SJCRH30 (cell line): ENCODE measurements around the gene FRMPD4. TPM values are rescaled to one million over a fixed set of nuclear protein-coding genes. Genes with fewer than 3 reads are reported as not detected.

ENCODE experiments used
- DNase-seq, 2 experiments: peaks; one replicate each; pipeline ENCODE4 v3.0.0-alpha.2; 2015 to 2020
- H3K27ac ChIP-seq: fragments of 250-450 bp; sonication (Bioruptor Pico); 2 replicates; pipeline ENCODE4 v1.5.1; 2020; ENCODE audit warnings: mild to moderate bottlenecking, moderate library complexity
- H3K27me3 ChIP-seq: fragments of 250-450 bp; sonication (Bioruptor Pico); 2 replicates; pipeline ENCODE4 v1.5.1; 2020; ENCODE audit warnings: mild to moderate bottlenecking, moderate library complexity
- H3K36me3 ChIP-seq: fragments of 250-450 bp; sonication (Bioruptor Pico); 2 replicates; pipeline ENCODE4 v1.5.1; 2020; ENCODE audit warnings: mild to moderate bottlenecking, moderate library complexity
- H3K4me1 ChIP-seq: fragments of 250-450 bp; sonication (Bioruptor Pico); 2 replicates; pipeline ENCODE4 v1.5.1; 2020; ENCODE audit warnings: mild to moderate bottlenecking, moderate library complexity
- H3K4me3 ChIP-seq: fragments of 250-450 bp; sonication (Bioruptor Pico); 2 replicates; pipeline ENCODE4 v1.5.1; 2020; ENCODE audit warnings: mild to moderate bottlenecking, moderate library complexity
- H3K9me3 ChIP-seq: fragments of 250-450 bp; sonication (Bioruptor Pico); replicated peaks from 2 replicates; pipeline ENCODE4 v1.5.1; 2020; ENCODE audit warnings: mild to moderate bottlenecking, moderate library complexity
- total RNA-seq: library from RNA; depleted of rRNA; stranded (reverse); fragments of >200 nt; shearing (Covaris generic); gene quantifications from 2 replicates; pipeline ENCODE4 v1.2.3, GENCODE V29; 2014

FRMPD4 gene
- total RNA-seq, 1 experiment from 2014 or later = not detected

DNA sequence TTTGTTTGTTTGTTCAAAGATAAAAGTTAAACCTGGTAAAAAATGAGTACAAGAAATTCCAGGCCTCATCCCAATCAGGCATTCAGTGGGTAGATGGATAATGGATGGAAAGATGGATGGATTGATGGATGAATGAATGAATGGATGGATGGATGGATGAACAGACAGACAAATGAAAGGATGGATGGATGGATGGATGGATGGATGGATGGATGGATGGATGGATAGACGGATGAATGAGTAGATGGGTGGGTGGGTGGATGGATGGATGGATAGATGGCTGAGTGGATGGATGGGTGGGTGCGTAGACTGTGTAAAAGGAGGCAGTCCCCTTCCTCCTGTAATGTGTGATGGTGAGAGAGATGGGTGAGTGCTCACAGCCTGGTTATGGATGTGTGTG is 206.7 kb downstream of the FRMPD4 start:
- Histone ChIP-seq H3K4me1 (no peaks in the 10 kb centered on the region), H3K9me3 (no peaks in the 10 kb centered on the region), H3K27ac (no peak overlapping the region), H3K27me3 (no peaks in the 10 kb centered on the region), H3K36me3 (no peaks in the 10 kb centered on the region), H3K4me3 (no peak overlapping the region)
- DNase-seq = no peak

DNA sequence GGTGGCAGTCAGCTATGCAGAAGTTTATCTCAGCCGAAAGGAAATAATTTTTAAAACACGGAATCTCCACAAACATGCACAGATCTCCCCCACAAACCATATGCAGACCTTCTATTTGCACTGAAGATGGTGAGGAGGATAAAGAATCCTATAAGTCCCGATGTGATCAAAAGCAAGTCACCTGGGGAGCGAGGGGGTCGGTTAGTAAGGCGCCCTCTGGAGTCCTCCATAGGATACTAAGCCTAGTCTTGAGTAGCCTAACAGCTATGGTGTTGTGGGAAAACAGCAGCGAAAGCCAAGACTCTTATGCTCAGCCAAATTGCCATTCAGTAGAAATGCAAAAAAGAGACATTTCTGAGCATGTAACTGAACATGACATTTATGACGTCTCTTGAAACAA is 210.9 kb downstream of the FRMPD4 start:
- Histone ChIP-seq H3K36me3 (no peaks in the 10 kb centered on the region), H3K9me3 (no peaks in the 10 kb centered on the region), H3K4me1 (no peaks in the 10 kb centered on the region), H3K27me3 (no peaks in the 10 kb centered on the region), H3K27ac (no peak overlapping the region), H3K4me3 (no peak overlapping the region)
- no peak for DNase-seq

DNA sequence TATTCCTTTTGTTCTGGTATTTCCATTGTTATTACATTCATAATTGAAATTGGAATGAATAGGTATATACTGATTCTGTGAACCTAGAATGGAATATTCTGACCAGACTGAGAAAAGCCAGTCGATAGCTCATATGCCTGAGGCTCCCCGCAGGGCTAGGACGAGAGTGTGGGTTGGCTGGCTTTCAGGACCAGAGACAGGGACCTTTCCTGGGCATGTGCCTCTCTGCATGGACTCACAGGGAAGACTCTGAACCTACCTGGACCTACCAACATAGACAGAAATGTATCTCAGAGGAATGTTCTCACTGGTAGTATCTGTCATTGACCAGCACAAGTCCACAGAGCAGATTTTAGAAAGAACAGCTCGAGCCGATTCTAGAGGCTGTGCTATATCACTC is 214.6 kb downstream of the FRMPD4 start:
- Histone ChIP-seq H3K27me3 (no peaks in the 10 kb centered on the region), H3K4me3 (no peak overlapping the region), H3K9me3 (no peaks in the 10 kb centered on the region), H3K4me1 (no peaks in the 10 kb centered on the region), H3K27ac (no peak overlapping the region), H3K36me3 (no peaks in the 10 kb centered on the region)
- DNase-seq = peak in 1 of 2 experiments; percentile 10

DNA sequence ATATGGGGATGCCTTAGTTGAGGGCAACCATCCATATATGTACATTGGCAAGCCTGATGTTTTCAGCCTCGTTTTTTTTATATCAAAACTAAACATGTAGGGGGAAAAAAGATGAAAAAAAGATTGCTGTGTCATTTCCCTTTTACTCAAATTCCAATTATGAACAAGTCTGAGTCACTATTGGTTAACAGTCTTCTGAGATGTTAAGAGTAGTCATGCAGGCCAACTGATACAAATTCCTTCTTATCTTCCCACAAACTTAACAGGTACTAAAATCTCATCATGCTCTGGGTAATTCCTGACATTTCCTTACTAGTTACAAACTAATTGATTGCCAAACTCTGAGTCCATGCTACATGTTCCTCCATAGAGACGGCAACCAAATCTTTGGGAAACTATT is 222.1 kb downstream of the FRMPD4 start:
- Histone ChIP-seq H3K4me3 (no peak overlapping the region), H3K36me3 (no peaks in the 10 kb centered on the region), H3K27ac (no peak overlapping the region), H3K27me3 (no peaks in the 10 kb centered on the region), H3K9me3 (no peaks in the 10 kb centered on the region), H3K4me1 (no peaks in the 10 kb centered on the region)
- DNase-seq = no peak

DNA sequence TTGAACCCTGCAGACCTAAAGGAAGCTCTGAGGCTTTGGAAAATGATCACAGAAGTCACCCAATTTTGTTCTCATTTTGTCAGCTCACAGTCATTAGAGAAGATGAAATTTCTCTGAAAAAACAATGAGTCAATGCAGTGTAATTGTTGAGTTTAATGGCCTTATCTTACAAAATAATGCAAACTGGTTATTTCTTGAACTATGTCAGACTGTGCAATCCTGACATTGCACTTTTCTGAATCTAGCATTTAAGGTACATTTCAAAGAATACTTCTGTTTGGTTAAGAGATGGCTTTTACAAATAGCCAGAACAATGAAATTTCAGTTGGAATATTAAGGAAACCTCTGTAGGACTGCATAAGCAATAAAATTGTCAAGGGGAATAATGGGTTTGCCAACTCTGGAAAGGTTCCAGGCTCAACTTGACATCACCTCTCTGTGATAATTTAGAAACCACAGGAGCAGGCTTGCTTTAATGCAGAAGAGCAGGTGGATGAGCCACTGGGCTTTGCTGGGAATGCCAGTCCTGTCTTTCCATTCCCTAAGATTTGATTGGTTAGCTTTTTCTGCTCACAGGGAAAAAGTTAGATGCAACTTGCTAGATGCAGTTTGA is 222.8 kb downstream of the FRMPD4 start:
- Histone ChIP-seq H3K9me3 (no peaks in the 10 kb centered on the region), H3K4me1 (no peaks in the 10 kb centered on the region), H3K36me3 (no peaks in the 10 kb centered on the region), H3K4me3 (no peak overlapping the region), H3K27ac (no peak overlapping the region), H3K27me3 (no peaks in the 10 kb centered on the region)
- no peak for DNase-seq

DNA sequence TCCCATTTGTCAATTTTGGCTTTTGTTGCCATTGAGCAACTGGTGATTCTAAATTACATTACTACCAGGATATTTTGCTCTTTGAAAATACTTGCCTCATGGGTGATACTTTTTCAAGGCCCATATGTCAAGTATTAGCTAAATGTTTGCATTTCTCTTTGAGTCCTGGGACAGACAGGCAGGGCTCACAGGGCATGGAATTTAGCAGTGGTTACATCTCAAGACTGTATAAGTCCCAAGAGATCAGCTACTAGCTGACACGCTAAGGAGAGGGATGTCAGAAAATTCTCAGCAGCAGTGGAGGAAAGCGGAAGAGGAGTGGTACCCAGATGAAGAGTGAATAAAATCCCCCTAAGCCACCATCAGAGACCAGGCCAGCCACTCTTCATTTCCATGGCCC is 224.9 kb downstream of the FRMPD4 start:
- Histone ChIP-seq H3K4me3 (no peak overlapping the region), H3K27me3 (no peaks in the 10 kb centered on the region), H3K27ac (no peak overlapping the region), H3K4me1 (no peaks in the 10 kb centered on the region), H3K9me3 (no peaks in the 10 kb centered on the region), H3K36me3 (no peaks in the 10 kb centered on the region)
- no peak for DNase-seq

DNA sequence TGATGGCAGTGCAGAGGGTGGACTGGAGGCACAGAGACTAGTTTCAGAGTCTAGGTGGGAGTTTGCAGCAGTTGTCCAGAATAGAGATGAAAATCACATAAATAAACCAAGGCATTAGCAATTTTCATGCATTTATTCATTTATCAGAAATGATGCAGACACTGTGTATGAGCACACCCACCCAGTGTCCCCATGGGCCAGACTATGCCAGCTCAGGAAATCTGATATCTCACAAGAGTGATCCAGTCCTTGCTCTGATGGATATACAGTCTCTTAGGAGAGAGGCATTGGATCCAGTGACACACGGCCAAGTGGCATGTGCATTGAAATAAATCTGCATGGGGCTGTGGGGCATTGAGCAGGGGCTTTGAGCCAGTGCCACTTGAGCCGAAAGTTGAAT is 228.2 kb downstream of the FRMPD4 start:
- H3K4me3 ChIP-seq = no peak overlapping the region
- H3K27ac ChIP-seq = no peak overlapping the region
- H3K9me3 ChIP-seq = no peaks in the 10 kb centered on the region
- no peaks in the 10 kb centered on the region for H3K27me3 ChIP-seq
- no peaks in the 10 kb centered on the region for H3K36me3 ChIP-seq
- DNase-seq = no peak
- no peaks in the 10 kb centered on the region for H3K4me1 ChIP-seq

DNA sequence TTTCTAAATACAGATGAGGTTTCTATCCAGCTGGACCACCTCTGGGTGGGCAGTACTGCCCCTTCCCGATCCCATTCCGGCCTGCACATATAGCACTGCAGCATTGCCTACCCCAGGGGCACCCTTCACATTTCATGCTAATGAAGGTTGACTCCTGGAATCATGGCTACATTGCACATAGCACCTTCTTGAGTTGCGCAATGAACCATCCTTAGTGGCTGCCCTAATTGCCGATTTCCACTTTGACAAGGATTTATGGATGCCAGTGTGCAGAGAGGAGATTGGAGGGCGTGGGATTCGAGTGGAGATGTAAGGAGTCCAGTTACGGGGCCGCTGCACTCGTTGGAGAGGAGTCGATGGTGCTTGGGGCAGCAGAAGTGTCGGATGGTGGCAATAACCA is 229.0 kb downstream of the FRMPD4 start:
- Histone ChIP-seq H3K27ac (no peak overlapping the region), H3K4me1 (no peaks in the 10 kb centered on the region), H3K9me3 (no peaks in the 10 kb centered on the region), H3K27me3 (no peaks in the 10 kb centered on the region), H3K4me3 (no peak overlapping the region), H3K36me3 (no peaks in the 10 kb centered on the region)
- no peak for DNase-seq

DNA sequence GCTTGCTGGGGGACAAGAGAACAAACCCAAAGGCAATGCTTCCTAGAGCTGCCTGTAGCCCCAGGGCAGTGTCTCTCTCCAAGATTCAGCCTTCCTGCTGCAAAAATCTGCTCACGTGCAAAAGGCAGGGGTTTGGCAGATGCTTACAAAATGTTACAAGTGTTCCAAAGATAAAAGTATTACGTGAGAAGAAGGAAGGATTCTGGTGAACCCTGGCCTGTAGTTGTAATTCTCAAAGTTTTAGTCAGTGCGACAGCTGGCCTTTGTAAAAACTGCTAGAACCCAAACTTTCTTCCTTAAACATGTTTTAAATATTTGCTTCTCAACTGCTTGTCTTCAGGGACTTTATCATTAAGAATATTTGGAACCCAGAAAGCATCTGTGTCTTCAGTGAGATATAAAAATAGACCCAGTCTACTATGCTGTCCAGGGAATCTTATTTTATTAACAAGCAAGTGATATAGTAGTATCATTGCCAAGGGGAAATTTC is 232.3 kb downstream of the FRMPD4 start:
- H3K27ac ChIP-seq = no peak overlapping the region
- DNase-seq = no peak

DNA sequence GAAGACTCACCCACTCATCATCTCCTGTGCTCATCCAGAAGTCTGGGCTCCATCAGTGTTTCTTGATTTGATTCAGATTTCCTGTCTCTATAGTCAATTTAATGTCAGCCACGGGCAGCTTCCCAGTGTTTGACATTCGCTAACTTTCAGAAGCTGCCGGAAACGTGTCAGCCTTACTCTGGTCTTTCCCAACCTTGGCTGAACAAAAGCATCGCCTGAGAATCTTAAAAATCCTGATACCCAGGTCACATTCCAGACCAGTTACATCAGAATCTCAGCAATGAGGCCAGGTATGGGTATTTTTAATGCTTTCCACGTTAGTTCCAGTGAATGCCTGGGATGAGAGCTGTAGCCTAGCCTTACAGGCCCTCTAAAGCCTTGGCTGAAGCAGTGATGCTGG is 233.8 kb downstream of the FRMPD4 start:
- H3K36me3 ChIP-seq = no peaks in the 10 kb centered on the region
- DNase-seq = no peak
- H3K27me3 ChIP-seq = no peaks in the 10 kb centered on the region
- H3K4me3 ChIP-seq = no peak overlapping the region
- H3K27ac ChIP-seq = no peak overlapping the region
- no peaks in the 10 kb centered on the region for H3K9me3 ChIP-seq
- no peaks in the 10 kb centered on the region for H3K4me1 ChIP-seq

More for the DNA sequence above, 232.3 kb downstream of the FRMPD4 start:
- Histone ChIP-seq H3K9me3 (no peaks in the 10 kb centered on the region), H3K4me3 (no peak overlapping the region), H3K4me1 (no peaks in the 10 kb centered on the region), H3K27me3 (no peaks in the 10 kb centered on the region), H3K36me3 (no peaks in the 10 kb centered on the region)

DNA sequence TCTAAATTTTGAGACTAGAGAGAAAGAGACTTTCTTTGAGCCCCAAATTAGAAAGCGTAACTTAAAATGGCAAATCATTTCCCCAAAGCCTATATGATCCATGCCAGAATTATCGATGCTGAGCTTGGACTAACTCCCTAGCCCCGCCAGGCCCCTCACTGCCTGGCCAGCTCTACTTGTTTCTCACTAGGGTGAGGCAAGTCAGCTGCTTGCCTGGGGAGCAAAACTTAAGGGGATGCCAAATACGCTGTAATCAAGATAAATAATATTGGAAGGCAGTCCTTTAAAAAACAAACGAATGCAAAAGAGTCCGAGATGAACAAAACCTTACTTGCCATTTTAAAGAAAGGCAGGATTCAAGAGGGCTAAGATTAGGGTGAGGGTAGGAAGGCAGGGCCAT is 236.0 kb downstream of the FRMPD4 start:
- Histone ChIP-seq H3K36me3 (no peaks in the 10 kb centered on the region), H3K9me3 (no peaks in the 10 kb centered on the region), H3K4me1 (no peaks in the 10 kb centered on the region), H3K27me3 (peaks cover 6% of the 10 kb centered on the region; the same call in 1 of the 2 replicates), H3K27ac (no peak overlapping the region), H3K4me3 (no peak overlapping the region)
- no peak for DNase-seq

DNA sequence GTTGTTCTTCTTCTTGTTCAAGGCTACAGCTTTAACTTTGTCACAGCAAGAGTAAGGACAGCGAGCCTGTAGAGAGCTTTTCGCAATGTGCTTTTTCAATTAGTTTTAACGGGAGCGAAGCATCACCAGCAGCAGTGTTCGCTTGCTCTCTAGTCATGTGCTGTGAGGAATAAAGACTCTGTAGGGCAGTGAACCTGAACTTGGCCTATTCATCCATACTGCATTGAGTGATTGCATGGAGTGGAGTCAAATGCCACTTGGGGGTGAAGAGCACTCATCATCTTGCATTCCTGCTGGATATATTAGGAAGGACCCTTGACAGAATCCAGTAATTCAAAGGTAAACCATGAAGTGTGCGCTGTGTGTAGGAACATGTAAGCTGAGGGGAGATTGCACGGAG is 240.0 kb downstream of the FRMPD4 start:
- H3K36me3 ChIP-seq = no peaks in the 10 kb centered on the region
- H3K9me3 ChIP-seq = no peaks in the 10 kb centered on the region
- DNase-seq = no peak
- H3K27ac ChIP-seq = no peak overlapping the region
- H3K4me1 ChIP-seq = no peaks in the 10 kb centered on the region
- no peak overlapping the region for H3K4me3 ChIP-seq
- peaks cover 11% of the 10 kb centered on the region; the same call in 1 of the 2 replicates for H3K27me3 ChIP-seq

DNA sequence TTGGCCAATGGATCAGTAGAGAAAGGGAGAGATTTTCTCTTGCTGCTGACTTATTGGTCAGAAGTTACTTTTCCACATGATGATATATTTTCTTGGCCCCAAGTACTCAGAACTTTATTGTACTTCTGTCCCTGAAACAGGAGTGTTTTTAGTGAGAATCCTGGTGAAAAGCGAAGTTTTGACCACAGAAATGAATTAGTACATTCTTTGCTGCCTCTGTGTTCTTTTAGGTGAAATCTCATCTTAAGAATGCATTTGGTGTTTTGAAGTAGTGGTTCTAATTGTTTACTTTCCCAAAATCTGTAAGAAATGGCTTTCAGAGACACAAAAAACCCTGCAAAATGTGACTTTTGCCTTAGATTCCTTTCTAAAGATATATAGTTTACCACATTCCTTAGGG is 240.4 kb downstream of the FRMPD4 start:
- no peaks in the 10 kb centered on the region for H3K36me3 ChIP-seq
- no peak overlapping the region for H3K4me3 ChIP-seq
- H3K9me3 ChIP-seq = no peaks in the 10 kb centered on the region
- no peaks in the 10 kb centered on the region for H3K4me1 ChIP-seq
- DNase-seq = no peak
- peaks cover 11% of the 10 kb centered on the region; the same call in 1 of the 2 replicates for H3K27me3 ChIP-seq
- no peak overlapping the region for H3K27ac ChIP-seq

DNA sequence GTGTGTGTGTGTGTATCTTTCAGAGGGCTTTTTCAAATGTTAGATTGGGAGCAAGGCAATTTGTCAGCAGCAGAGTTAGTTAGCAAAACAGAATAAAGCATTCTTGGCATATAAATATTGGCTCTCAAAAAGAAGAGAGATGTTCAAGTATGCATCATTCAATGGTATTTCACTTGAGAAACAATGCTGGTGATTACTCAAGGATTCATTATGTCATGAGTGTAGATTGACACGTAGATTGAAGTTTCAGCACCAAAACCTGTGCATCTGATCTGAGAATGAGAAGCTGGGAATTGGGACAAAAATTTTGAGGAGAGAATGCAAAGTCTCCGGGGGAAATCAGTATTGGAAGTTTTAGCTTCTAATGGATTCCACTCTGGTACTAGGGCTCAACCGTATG is 241.4 kb downstream of the FRMPD4 start:
- no peaks in the 10 kb centered on the region for H3K9me3 ChIP-seq
- no peaks in the 10 kb centered on the region for H3K4me1 ChIP-seq
- H3K27me3 ChIP-seq = peaks cover 11% of the 10 kb centered on the region; the same call in 1 of the 2 replicates
- H3K27ac ChIP-seq = no peak overlapping the region
- no peak overlapping the region for H3K4me3 ChIP-seq
- no peaks in the 10 kb centered on the region for H3K36me3 ChIP-seq
- no peak for DNase-seq

DNA sequence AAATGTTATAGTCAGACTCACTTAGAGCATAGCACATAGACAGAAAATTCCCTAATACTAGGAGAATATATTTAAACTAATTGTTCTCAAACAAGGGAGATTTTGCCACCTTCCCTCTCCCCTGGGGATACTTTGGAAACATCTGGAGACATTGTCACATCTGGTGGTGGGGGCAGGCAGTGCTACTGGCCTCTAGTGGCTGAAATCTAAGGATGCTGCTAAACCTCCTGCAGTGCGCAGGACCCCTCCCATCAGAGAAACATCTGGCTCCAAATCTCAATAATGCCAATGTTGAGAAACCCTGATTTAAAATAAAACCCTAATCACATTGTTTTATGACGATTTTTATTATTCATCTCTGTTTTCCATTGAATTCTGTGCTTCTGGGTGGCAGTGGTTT is 244.9 kb downstream of the FRMPD4 start:
- DNase-seq = no peak
- no peaks in the 10 kb centered on the region for H3K36me3 ChIP-seq
- peaks cover 11% of the 10 kb centered on the region; the same call in 1 of the 2 replicates for H3K27me3 ChIP-seq
- H3K4me3 ChIP-seq = no peak overlapping the region
- no peaks in the 10 kb centered on the region for H3K9me3 ChIP-seq
- H3K4me1 ChIP-seq = no peaks in the 10 kb centered on the region
- H3K27ac ChIP-seq = no peak overlapping the region

DNA sequence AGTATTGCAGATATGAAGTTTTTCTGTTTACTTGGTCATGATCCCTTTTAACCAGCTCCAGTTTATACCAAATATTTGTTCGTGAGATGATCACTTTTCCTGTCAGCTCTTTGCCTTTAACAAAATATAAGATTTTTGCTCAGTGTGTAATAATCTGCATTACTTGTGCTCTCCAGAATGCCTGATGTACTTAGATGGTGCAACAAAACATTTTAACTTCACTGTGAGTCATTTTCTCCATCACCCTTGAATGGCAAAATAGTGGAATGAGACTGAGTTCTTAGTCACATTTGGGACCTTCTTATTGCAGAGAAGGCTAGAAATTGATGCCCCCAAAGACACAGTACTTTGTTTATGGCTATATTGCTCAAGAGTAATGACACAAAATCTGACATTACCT is 252.0 kb downstream of the FRMPD4 start:
- H3K27ac ChIP-seq = no peak overlapping the region
- no peak overlapping the region for H3K4me3 ChIP-seq
- H3K27me3 ChIP-seq = no peaks in the 10 kb centered on the region
- H3K4me1 ChIP-seq = no peaks in the 10 kb centered on the region
- no peak for DNase-seq
- H3K9me3 ChIP-seq = no peaks in the 10 kb centered on the region
- H3K36me3 ChIP-seq = no peaks in the 10 kb centered on the region
